Measurements from ENCODE around the gene C12orf57.

- TF ChIP-seq CTCF (IDR thresholded peaks at IDR 0.05; ENCODE audit: insufficient read depth, low read length) = no peak
- no peak for TF ChIP-seq GABPA (IDR thresholded peaks at IDR 0.05; ENCODE audit: low read depth)
- no peak for TF ChIP-seq POLR2AphosphoS5 (IDR thresholded peaks at IDR 0.05; ENCODE audit: low read depth)
- no peak for TF ChIP-seq SPI1 (IDR thresholded peaks at IDR 0.05; ENCODE audit: borderline replicate concordance, low read depth)
- TF ChIP-seq REST (IDR thresholded peaks at IDR 0.05; ENCODE audit: insufficient replicate concordance, low read depth) = no peak
These were observed 37.6 kb downstream of the C12orf57 start for GRCh38 chr12:6981152-6982052.
